Suprapubic skin (tissue), 4 donors: Measurements from ENCODE around the gene GFOD1.

Experiments
- EP300 ChIP-seq: sonication (generic); formaldehyde crosslinking; IDR thresholded peaks from one replicate; pipeline ENCODE4 v1.6.1; 2017; ENCODE audit warnings: antibody characterized with exemption
- POLR2A ChIP-seq, 2 donors: fragments of 450-650 bp; IDR thresholded peaks; one replicate each; pipeline ENCODE4 v1.6.1; 2017; ENCODE audit warnings: antibody characterized with exemption in 2 of 2, mild to moderate bottlenecking in 2 of 2, moderate library complexity in 2 of 2
- POLR2AphosphoS5 ChIP-seq, 3 donors: sonication (generic); formaldehyde crosslinking; IDR thresholded peaks; one replicate each; pipeline ENCODE4 v1.6.1; 2017; ENCODE audit warnings: antibody characterized with exemption in 3 of 3
- TF ChIP-seq, protein P1 (sequence below), 2 donors: fragments of 200-600 bp in 1 of 2; fragments of 450-650 bp in 1 of 2; sonication (generic) in 1 of 2; IDR thresholded peaks; one replicate each; pipeline ENCODE4 v1.5.1; 2016 to 2019; ENCODE audit warnings: antibody characterized with exemption in 2 of 2, mild to moderate bottlenecking in 1 of 2, moderate library complexity in 1 of 2

DNA sequence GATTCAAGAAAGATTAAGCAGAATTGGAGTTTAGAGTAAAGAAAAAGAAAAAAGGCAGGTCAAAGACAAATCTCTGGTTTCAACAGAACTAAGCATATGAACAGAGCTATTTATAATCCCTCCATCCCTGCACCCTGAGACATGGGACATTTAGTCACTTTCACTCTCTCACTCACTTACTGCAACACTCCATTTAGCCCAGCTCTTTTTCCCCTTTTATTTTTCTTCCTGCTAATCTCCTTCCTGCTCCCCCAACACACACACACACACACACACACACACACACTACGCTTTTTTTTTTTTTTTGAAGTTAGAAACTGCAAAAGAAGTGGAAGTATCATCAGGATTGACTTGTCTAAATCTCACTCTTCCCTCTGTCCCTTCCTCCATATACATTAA, 113.9 kb downstream of the GFOD1 start:
- TF ChIP-seq, protein P1, sequence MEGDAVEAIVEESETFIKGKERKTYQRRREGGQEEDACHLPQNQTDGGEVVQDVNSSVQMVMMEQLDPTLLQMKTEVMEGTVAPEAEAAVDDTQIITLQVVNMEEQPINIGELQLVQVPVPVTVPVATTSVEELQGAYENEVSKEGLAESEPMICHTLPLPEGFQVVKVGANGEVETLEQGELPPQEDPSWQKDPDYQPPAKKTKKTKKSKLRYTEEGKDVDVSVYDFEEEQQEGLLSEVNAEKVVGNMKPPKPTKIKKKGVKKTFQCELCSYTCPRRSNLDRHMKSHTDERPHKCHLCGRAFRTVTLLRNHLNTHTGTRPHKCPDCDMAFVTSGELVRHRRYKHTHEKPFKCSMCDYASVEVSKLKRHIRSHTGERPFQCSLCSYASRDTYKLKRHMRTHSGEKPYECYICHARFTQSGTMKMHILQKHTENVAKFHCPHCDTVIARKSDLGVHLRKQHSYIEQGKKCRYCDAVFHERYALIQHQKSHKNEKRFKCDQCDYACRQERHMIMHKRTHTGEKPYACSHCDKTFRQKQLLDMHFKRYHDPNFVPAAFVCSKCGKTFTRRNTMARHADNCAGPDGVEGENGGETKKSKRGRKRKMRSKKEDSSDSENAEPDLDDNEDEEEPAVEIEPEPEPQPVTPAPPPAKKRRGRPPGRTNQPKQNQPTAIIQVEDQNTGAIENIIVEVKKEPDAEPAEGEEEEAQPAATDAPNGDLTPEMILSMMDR (IDR thresholded peaks at IDR 0.05): no peak
- TF ChIP-seq POLR2A (IDR thresholded peaks at IDR 0.05) (no peak), EP300 (no peak), POLR2AphosphoS5 (IDR thresholded peaks at IDR 0.05) (no peak)
